Measurements from ENCODE around the gene IRX2.

Gene IRX2

GRCh38 chr5:2756211-2757152 lies 5.0 kb upstream of the IRX2 start:
- no peak for DNase-seq (ENCODE audit: low read depth, low spot score)

DNA sequence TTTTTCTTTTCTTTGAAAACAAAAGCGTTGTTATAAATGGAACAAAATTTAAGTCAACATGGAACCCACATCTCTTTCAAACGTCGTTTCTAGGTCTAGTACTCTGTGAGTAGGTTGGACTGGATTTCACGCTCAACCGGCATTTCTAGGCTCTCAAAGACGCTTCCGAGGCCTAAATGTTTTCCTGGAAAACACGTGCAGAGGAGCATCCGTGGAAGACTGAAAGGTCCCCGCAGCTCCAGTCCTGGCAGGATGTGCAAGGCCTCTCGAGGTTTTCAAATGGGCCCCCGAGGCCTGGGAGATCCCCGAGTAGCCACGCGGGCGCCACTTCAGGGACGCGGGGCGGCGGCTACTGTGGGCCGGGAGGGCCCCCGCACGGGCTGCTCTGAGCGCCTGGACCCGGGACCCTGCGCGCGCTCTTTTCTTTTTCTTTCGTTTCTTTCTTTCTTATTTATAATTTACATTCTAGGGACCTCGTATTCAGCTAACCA lies 4.2 kb upstream of the IRX2 start:
- DNase-seq (ENCODE audit: low read depth, low spot score) = no peak

GRCh38 chr5:2755076-2755680 lies 3.7 kb upstream of the IRX2 start:
- DNase-seq (ENCODE audit: low read depth, low spot score) = no peak

GRCh38 chr5:2754581-2755075 lies 3.2 kb upstream of the IRX2 start:
- no peak for DNase-seq (ENCODE audit: low read depth, low spot score)

DNA sequence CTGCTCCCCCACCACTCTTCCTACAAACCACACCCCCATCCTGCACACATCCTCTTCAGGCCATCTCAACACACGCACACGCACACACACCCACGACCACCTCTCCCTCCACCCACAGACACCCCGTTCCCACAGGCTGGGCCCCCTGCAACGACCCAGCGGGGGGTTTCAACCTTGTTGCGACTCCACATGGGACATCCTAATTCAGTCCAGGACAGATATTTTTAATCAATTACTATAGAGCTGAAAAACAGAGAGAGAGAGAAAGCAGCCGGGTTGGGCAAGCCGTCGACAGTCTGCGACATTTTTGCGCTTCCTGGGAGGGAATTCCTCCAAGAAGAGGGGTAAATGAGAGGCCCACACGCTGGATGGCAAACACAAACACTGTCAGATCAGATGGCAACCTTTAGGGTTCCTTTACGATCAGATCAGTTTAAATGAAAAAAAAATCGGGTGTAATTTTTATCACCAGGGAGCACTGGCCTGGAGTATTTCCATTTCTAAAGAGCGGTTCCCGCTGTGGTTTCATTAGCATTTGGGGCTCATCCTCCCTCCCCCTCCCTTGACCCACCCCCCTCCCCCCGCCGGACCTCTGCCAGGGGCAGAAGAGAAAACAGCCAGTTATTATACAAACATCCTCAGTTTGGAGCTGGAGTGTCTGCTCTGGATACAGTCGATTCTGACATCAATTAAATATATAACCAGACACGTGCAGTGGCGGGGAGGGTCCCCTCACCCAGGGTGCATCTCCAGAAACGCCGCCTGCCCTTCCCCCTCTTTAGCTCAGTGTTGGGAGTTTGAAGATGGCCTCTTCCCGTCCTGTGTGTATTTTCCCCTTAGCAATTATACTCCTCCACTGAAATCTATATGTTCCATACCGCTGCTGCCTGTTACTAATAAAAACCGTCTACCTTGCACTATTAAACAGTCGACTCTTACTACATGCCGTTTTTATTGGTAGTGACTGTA lies 2.3 kb upstream of the IRX2 start:
- no peak for DNase-seq (ENCODE audit: low read depth, low spot score)

GRCh38 chr5:2752821-2753439 lies 1.5 kb upstream of the IRX2 start:
- DNase-seq (ENCODE audit: low read depth, low spot score) = no peak

GRCh38 chr5:2752059-2752820 lies 763 bp upstream of the IRX2 start:
- DNase-seq (ENCODE audit: low read depth, low spot score) = no peak

DNA sequence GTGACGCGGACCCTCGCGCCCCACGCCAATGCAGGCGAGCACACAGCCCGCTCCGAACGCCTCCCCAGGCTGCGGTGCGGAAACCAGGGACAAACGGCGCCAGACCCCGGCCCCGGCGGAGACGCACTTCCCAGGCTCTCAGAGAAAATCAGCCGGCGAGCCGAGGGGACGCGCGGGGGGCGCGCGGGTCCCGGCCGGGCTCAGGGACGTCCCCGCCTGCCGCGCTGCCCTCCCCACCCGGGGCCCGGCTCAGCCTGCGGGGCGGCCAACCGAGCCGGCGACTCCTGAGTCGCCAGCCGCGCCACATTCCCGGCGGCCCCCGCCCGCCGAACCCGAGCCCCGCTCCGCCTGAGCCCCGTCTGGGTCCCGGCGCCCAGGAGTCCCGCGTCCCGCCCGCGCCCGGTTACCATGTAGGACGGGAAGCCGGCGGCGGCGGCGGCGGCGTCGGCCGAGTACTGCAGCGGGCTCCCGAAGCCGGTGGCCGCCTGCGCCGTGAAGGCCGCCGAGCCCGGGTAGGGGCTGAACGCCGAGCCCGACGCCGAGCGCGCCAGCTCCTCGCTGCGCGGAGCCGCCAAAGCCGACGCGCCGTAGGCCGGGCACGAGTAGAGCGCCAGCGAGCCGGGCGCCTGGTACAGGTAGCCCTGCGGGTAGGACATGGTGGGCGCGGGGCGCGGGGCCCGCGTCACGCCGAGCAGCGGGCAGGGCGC lies 566 bp downstream of the IRX2 start:
- no peak for DNase-seq (ENCODE audit: low read depth, low spot score)

- no peak for DNase-seq (ENCODE audit: low read depth, low spot score)
Observed at GRCh38 chr5:2750026-2750757, 1.3 kb downstream of the IRX2 start.

- DNase-seq (ENCODE audit: low read depth, low spot score) = no peak
Observed at GRCh38 chr5:2749514-2750025, 1.9 kb downstream of the IRX2 start.

GRCh38 chr5:2748861-2749513 lies 2.5 kb downstream of the IRX2 start:
- no peak for DNase-seq (ENCODE audit: low read depth, low spot score)

GRCh38 chr5:2748179-2748860 lies 3.2 kb downstream of the IRX2 start:
- no peak for DNase-seq (ENCODE audit: low read depth, low spot score)

- no peak for DNase-seq (ENCODE audit: low read depth, low spot score)
Observed at GRCh38 chr5:2747363-2748162, 3.9 kb downstream of the IRX2 start.

DNA sequence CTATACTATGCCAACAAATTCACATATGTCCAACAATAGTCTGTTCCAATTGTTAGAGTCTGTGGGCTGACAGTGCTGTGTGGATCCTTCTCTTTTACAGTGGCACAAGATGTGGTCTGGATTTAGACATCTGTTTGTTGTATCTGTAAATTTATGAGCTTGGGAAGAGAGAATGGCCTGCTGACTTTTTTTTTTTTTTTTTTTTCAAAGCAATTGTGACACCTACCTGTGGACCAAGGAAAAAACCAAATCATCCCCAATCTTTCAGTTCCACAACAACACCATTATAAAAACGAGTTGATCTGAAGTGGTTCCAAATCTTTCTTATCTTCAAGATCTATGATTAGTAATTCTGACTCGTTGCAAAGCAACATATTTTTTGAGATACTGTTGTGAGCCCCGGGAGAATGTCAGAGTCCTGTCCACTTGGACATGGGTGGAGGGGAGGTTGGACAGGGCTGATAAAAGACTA lies 4.9 kb downstream of the IRX2 start:
- no peak for DNase-seq (ENCODE audit: low read depth, low spot score)

DNA sequence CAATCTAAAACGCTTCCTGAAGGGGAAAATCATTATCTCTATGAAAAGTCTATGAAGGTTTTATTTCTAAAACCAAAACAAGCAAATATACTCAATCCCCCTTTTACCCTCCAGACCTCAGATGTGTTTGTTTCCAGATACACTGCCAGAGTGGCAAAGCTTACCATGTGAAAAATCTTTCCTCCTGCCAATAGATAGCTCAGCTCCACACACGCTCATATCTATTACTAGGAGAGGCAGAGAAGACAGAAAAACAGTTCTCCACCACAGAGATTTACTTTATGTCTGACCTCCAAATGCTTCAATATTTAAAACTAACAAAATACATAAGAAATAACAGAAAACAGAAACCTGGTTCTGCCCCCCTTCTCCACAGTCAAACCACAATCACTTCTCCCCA lies 7.0 kb downstream of the IRX2 start:
- no peak for DNase-seq (ENCODE audit: low read depth, low spot score)

GRCh38 chr5:2742921-2743679 lies 8.4 kb downstream of the IRX2 start:
- no peak for DNase-seq (ENCODE audit: low read depth, low spot score)

All from activated naive CD8-positive, alpha-beta T cell treated with anti-CD3 and anti-CD28 coated beads, Interleukin-2, amount 50 U/mL, for 16 hours (primary cell).